C4-2B (cell line): ENCODE data around the gene RBM18.

Source experiments
- H3K27ac ChIP-seq: fragments of 450-650 bp; 2 replicates; pipeline ENCODE4 v1.5.1; 2017
- CTCF ChIP-seq: fragments of 450-650 bp; conservative IDR thresholded peaks from 2 replicates; pipeline ENCODE4 v1.5.1; 2017; ENCODE audit warnings: mild to moderate bottlenecking
- ZFX ChIP-seq: fragments of 450-650 bp; IDR thresholded peaks from 2 replicates; pipeline ENCODE4 v1.6.1; 2017

The RBM18 gene

DNA sequence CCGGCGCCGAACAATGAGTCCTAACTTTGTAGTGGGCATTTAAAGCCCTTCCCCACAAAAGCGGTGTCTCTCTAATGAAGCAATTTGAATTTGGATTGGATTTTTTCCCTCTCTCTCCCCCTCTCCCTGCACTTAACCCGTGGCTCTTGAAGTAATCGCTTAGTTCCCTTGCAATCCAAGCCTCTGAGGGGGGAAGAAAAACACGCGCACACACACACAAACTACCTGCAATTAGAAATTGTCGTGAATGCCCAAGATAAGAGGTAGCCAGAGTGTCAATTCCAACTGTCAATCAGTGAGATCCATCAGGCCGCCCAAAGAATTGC, 37.1 kb downstream of the RBM18 start:
- no peak for TF ChIP-seq ZFX
- no peak for TF ChIP-seq CTCF
- no peak overlapping the region for H3K27ac ChIP-seq

GRCh38 chr9:122226758-122227574, 37.7 kb downstream of the RBM18 start:
- H3K27ac ChIP-seq, result no peak overlapping the region
- no peak for TF ChIP-seq ZFX

- no peak for TF ChIP-seq CTCF
- no peak for TF ChIP-seq ZFX
- no peak overlapping the region for H3K27ac ChIP-seq
These were observed 38.4 kb downstream of the RBM18 start for GRCh38 chr9:122226142-122226757.

GRCh38 chr9:122225312-122226141, 39.1 kb downstream of the RBM18 start:
- H3K27ac ChIP-seq, result no peak overlapping the region
- TF ChIP-seq ZFX (no peak), CTCF (no peak)

GRCh38 chr9:122223435-122223834, 41.2 kb downstream of the RBM18 start:
- no peak overlapping the region for H3K27ac ChIP-seq
- TF ChIP-seq ZFX (no peak), CTCF (no peak)

GRCh38 chr9:122222791-122223190, 41.8 kb downstream of the RBM18 start:
- H3K27ac ChIP-seq, result no peak overlapping the region
- TF ChIP-seq ZFX (no peak), CTCF (no peak)

GRCh38 chr9:122221183-122221811, 43.3 kb downstream of the RBM18 start:
- TF ChIP-seq CTCF (no peak), ZFX (no peak)
- H3K27ac ChIP-seq, result no peak overlapping the region
